GM18499 (cell line): ENCODE measurements around the gene SLC16A11.
A peak's percentile ranks its signal among the peaks of the same experiment; 100 is the strongest.

Source experiments
- ATAC-seq: cut with Tn5 transposase; IDR thresholded peaks from one replicate; pipeline ENCODE4 v1.9.1; 2021; ENCODE audit warnings: moderate number of reproducible peaks; ENCODE audit not compliant: insufficient read depth, unreplicated experiment

The SLC16A11 gene

DNA sequence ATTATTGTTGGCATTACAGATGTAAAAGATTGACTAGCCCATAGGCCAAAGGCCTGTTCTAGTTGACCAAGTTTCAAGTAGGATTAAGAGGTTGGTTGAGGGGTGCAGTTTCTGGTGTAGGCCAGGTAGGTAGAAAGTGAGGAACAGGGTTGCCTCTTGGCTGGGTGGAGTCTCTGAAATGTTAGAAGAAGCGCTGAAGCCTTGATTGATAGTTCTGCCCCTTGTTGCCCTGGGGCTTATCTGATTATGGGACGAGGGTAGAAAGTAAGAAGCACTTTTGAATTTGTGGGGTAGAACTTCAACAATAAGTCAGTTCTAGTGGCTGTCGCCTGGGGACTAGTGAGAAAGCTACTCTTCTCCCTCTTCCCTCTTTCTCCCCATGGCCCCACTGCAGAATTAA, 14.8 kb downstream of the SLC16A11 start:
- ATAC-seq, result no peak

DNA sequence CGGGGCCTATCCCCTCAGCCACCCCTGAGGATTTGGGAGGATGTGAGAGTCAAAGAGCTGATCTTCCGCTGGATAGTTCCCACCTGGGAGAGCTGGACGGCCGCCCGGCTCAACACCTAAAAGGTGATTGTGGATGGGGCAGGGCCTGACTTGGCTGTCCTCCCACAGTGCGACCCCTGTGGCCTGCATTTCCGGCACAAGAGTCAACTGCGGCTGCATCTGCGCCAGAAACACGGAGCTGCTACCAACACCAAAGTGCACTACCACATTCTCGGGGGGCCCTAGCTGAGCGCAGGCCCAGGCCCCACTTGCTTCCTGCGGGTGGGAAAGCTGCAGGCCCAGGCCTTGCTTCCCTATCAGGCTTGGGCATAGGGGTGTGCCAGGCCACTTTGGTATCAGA, 16.6 kb downstream of the SLC16A11 start:
- no peak for ATAC-seq

DNA sequence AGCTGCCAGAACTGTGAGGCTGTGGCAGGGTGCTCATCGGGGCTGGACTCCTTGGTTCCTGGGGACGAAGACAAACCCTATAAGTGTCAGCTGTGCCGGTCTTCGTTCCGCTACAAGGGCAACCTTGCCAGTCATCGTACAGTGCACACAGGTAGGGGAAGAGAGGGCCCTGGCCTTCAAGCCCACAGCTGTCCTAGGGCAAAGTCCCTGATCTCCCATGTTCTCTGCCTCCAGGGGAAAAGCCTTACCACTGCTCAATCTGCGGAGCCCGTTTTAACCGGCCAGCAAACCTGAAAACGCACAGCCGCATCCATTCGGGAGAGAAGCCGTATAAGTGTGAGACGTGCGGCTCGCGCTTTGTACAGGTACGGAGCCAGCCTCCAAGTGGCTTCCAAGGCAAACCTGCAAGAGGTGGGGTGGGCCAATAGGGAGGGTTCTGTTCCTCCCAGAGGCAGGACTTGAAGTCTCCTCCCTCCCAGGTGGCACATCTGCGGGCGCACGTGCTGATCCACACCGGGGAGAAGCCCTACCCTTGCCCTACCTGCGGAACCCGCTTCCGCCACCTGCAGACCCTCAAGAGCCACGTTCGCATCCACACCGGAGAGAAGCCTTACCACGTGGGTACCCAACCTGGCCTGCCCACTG, 17.3 kb downstream of the SLC16A11 start:
- no peak for ATAC-seq

DNA sequence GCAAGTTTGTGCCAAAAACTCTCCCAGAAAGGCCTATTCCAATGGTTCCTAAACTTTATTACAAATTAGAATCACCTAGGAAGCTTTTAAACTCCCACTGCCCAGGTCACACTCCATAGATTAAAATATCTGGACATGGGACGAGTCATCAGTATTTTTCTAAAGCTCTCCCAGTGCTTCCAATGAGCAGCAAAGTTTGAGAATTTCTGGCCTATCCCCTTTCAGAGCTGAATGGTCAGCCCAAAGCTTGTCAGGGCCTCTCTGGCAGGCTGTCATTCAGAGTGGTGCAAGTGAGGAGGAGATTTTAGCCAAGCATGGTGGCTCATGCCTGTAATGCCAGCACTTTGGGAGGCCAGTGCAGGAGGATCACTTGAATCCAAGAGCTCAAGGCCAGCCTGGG, 18.6 kb downstream of the SLC16A11 start:
- ATAC-seq, result no peak

DNA sequence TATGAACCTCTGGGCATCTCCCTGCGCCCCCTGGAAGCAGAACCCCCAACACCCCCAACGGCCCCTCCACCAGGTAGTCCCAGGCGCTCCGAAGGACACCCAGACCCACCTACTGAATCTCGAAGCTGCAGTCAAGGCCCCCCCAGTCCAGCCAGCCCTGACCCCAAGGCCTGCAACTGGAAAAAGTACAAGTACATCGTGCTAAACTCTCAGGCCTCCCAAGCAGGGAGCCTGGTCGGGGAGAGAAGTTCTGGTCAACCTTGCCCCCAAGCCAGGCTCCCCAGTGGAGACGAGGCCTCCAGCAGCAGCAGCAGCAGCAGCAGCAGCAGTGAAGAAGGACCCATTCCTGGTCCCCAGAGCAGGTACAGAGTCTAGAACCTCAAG, 19.5 kb downstream of the SLC16A11 start:
- no peak for ATAC-seq

DNA sequence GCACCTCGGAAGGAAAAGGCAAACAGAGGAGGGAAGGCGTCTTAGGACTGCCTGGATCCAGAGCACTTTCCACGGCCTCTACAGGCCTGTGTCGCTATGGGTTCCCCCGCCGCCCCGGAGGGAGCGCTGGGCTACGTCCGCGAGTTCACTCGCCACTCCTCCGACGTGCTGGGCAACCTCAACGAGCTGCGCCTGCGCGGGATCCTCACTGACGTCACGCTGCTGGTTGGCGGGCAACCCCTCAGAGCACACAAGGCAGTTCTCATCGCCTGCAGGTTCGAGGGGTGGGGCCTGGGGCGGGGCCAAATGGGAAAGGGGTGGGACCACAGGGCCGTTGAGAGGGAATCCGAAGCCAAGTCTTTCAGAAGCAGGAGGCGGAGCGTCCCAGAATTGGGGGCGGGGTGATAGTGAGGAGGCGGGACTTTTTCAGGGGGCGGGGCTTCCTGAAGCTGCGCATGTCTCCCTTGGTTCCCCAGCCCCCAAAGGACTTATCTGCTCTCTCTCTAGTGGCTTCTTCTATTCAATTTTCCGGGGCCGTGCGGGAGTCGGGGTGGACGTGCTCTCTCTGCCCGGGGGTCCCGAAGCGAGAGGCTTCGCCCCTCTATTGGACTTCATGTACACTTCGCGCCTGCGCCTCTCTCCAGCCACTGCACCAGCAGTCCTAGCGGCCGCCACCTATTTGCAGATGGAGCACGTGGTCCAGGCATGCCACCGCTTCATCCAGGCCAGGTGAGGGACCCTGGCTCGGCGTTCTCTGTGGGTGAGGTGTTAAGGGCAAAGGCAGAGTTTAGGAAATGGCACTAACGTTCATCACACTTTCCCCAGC, 20.1 kb downstream of the SLC16A11 start:
- no peak for ATAC-seq

DNA sequence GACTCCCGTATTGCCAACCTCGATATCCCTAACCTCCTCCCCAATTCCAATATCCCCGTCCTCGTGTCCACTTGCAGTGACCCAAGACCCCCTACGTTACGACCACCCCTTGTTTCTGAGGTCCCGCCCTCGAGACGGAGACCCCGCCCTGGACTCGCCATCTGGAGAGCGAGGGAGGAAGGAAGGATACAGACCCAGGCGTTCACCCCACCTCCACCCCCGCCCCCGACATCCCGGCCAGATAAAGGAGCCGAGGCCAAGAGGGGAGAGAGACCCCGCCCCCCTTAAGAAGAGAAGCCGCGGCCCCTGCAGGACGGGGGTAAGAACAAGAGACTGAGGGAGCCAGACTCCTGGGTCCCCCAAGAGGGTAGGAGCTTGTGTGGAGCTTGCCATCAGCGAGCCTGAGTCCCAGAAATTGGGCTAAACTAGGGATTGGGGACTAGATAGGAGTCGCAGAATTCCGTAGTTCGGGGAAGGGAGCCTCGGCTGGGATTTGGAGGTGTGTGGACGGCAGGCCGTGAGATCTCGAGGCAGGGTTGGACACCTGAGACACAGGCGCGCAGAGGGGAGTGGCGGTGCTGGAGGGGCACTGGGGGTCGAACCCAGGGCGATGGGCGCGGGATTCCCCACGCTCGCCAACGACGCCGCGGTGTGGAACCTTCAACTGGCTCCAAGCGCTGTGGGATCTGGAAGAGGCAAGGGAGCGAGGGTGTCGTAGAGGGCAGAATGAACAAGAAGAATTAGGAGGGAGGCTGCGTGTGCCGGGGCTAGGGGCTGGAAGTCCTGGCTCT, 20.9 kb downstream of the SLC16A11 start, which contains the start of gene BCL6B:
Gene BCL6B (plus strand): TSS at position 270 of the 791 bp plus-strand sequence. CDS start 622 bp downstream, outside the sequence.
- no peak for ATAC-seq

DNA sequence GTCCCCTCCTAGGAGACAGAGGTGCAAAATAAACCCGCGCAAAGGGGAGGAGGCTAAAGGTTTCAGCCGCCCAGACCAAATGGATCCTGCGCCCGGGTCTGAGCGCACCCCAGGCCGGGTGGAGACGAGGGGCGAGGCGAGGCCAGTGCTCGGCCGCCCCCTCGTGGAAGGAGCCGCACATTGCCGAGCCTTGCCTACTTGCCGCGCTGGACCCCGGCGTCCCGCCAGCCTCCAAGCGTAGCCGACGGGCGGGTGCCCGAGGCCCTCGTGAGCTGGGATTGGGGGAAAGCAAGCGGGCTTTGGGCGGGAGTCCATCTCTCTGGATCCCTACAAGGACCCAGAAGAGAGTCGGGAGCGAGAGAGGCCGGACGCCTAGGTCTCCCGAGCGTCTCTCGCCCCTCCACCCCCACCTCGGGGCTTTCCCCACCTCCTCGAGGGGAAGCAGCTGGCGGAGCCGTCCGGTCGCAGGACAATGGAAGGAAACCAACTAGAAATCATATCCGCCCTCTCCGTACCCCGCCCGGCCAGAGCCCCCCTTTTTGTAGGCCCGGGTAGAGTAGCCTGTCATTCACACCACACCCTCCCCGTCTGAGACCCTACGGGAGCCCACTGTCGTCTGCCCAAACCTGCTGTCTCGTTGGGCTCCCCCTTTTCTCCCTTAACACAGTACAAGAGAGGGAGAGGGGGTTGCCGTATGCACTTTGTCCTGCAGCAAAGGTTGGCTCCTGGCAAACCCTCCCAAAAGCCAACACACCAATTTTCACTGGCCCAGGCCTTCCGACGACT, 21.7 kb downstream of the SLC16A11 start:
- peak; percentile 44 for ATAC-seq

DNA sequence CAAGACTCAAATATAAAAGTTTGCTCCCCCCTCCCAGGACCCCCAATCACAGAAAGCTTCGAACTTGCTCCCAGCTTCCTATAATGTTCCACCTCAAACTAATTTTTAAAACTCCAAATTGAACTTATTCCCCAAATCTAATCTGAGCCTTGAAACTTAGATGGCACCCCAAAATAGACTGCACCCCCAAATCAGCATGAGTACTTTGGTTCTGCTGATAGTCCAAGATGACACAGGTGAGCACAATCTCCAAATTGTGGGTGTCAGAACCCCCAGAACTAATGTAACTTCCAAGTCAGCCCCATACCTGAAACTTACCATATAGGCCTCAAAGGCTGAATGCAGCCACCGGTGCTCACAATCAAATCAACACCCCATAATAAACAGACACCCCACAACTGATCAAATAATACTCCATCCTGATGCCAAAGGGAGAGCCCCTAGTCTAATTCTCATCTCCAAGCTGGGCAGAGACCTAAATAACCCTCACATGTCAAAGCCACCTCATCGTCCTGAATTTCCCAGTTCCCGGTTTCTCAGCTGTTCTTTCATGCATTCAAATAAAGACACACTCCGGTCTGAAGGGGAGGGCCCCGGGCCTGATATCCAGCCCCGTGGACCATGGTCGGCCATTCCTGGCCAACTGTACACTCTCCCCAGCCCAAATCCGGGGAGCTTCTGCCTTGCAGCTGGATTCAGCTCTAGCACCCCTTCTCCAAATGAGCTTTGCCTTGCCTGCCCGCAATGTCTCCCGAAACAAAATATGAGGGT, 22.8 kb downstream of the SLC16A11 start:
- ATAC-seq, result no peak

DNA sequence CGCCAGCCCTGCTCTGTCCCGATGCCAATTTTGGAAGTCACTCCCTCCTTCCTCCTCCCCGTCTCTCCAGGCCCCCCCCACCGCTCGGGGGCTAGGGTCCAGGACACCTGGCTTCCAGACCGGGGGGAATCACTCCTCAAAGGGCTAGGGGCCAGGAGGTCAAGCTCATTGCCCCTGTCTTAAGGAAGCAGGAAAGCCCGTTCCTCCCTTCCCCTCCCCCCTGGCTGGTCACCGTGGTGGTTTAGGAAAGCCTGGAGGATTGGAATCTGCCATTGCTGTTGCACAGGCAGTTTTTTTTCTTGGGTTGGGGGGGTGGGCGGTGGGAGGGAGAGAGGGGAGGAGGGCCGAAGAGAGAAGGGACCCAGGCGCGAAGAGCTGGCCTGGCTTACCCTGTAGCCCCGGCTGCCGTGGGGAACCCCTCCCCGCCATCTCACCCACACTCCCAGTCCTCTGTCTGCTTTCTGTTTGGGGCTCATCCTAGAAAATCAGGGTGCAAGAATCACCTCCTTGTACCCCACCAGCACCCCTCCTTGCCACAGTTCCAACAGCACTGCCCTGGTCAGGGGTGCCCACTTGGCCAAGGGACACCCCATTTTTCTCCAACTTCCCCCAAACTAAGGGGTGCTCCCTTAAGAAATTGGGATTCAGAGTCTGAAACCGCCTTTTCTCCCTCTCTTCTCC, 23.9 kb downstream of the SLC16A11 start:
- ATAC-seq, result no peak

DNA sequence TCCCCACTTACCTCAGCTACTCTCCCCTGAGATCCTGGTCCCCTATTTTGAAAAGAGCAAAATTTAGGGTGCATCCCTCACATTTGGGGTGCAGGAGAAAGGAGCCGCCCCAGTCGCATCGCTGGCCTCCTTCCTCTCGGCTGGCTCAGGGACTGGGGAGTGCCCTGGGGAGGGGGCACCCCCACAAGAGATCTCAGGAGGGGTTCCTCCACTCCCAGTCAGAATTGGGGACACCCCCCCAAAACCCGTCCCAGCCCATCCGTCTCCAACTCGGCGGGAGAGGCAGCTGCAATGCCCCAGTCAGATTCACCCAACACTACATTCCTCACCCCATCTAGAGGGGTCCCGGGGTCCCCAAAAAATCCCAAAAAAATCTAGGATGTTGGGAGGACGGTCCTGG, 24.5 kb downstream of the SLC16A11 start:
- ATAC-seq, result no peak

DNA sequence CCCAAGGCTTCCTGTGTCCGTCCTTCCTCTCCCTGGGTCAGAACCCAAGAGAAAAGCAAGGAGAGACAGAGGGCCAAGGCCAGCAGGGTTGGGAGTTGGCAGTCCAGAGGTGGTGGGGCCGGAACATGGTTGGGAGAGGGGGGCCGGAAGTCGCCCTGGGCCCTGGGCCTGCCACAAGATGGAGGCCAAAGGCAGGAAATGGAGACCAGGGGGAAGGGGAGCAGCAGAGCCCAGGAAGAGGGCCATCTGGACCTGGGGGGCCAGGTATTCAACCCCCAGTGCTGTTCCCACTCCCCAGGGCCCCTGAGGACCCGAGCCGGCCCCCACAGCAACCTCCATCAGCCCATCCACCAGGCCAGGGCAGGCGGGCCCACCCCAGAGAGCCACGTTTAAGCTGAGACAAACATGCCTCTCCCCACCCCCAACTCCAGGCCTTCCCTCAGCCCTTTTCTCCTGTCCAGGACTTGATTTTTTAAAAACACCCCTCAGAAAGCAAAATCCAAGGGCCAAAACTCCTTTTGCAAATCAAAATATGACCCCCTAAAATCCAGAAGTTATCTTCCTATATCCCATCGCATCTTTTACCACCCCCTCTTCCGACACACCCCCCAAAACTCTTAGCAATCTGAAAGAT, 25.4 kb downstream of the SLC16A11 start:
- no peak for ATAC-seq

DNA sequence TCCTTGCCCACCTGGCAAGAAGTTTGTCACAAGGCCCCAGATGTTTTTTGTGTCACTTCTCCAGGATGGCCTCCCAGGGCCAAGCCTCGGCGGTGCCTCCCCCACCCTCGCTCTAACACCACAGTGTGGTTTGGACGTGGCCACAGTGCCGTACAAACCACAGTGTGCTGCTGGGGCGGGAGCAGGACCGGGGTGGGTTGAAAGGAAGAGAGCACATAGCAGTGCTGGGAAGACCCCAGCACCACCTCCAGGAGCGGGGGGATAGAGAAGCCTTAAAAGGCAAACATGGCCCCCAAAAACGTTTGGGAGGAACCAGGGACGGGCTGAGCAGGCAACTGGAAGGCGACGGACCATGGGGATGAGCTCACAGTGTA, 26.1 kb downstream of the SLC16A11 start:
- no peak for ATAC-seq

DNA sequence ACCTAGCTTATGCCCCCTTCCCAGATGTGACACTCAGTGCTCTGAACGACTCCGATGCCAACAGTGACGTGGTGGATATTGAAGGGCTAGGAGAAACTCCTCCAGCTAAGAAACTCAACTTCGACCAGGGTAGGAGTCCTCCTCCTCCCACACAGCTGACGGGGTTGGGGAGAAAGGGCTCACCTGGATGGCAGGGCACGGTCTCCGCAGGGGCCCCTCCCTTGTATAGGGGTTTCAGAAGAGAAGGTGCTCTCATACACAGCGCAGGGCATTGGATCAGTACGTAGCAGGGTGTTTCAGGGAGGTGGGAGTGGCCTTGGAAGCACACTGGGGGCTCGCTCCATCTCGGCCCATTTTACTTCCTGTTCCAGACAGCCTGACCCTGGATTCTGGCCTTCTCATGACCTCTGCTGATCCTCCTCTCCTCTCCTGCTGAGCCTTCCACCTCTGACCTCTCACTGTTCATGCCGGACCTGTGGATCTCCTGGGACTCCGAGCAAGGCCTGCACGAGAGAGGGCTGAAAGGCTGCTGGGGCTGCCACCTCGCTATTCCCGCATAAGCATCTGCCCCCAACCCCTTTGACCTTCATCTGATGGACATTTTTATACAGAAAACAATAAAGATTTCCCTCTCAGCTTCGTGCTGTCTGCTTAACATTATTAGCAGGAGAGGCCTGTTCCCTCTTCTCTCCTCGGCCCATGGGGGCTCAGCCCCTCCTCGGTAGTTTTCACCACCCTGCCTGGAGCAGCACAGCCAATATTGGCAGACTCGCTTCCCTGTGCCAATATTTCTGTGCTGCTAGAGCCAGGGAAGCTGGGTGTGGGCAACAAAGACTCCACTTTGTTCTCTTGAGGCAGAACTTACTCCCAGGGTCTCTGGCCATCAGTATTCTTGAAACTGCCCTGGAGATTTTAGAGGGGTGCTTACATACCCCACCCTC, 26.7 kb downstream of the SLC16A11 start:
- ATAC-seq, result no peak

DNA sequence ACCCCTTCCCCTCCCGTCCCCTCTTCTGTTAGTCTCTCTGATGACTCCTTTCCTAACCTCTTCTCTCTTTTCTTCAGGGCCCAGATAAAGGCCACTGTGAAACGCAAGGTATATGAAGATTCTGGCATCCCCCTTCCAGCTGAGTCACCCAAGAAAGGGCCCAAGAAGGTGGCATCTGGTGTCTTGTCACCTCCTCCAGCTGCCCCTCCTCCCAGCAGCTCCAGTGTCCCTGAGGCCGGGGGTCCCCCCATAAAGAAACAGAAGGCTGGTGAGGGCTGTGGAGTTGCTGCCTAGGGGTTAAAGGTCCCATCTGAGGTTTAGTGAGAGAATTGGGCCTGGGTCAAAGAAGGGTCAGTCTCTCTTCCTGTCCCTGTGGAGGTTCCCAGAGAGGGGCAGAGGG, 27.5 kb downstream of the SLC16A11 start:
- no peak for ATAC-seq

DNA sequence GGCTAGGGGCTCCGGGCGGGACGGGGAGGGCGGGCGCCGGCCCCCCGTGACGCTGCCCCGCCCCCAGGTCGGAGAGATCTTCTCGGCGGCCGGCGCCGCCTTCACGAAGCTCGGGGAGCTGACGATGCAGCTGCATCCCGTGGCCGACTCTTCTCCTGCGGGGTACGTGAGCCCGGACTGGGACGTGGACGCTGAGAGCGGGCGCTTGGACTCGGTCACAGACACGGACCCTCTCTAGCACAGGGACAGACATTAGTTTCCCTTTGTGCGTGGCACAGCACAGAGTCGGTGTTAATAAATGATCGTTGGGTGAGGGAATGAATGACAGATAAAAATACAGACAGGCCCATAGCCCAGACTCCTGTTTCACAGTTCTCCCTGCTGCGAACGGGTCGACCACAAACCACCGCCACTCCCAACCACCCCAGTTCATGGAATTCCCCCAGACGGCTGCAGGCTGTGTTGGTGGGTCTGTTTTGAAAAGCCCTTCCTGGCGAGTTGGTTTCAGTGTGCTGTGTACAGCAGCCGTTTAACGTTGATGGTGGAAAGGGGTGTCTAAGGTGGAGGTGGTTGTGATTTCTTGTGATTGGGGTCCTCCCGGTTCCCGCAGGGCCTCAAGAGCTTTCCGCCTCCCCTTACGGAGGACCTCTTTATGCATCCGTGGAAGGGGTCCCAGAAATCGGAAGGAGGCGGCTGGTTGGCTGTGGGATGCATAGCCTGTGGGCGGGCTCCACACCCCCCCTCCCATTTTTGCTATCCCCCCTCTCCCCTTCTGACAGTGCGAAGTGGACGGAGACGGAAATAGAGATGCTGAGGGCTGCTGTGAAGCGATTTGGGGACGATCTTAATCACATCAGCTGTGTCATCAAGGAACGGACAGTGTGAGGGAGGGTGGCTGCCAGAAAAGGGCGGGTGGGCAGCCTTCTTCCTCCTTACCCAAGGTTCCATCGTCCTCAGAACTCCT, 28.6 kb downstream of the SLC16A11 start:
- peak; percentile 3 for ATAC-seq
